Activated B cell treated with CpG ODN at 0.5 μM for 24 hours (primary cell): ENCODE data around the gene CARS2. TPM values are rescaled to one million over a fixed set of nuclear protein-coding genes. Genes with fewer than 3 reads are reported as not detected.

ENCODE experiments used
- ATAC-seq: fragments of 200-7000 bp; cut with Tn5 transposase; one replicate; pipeline ENCODE4 v1.10.0; 2021; ENCODE audit warnings: low read depth, mild to moderate bottlenecking, moderate library complexity
- CTCF ChIA-PET: fragments of 350-600 bp; sonication (Branson Sonifier 250); formaldehyde crosslinking; loops from one replicate; lab custom pipeline; 2021; ENCODE audit warnings: antibody characterized with exemption; lab: Charles Lee
- POLR2A ChIA-PET: fragments of 350-600 bp; sonication (Branson Sonifier 250); formaldehyde crosslinking; loops from one replicate; lab custom pipeline; 2021; ENCODE audit warnings: antibody characterized with exemption; lab: Charles Lee
- DNase-seq: peaks from one replicate; pipeline ENCODE4 v3.0.0; 2022
- H3K27ac Mint-ChIP-seq: one replicate; pipeline ENCODE4 v1.8.0; 2020; ENCODE audit warnings: mixed read lengths
- H3K27me3 Mint-ChIP-seq: one replicate; pipeline ENCODE4 v1.8.0; 2021; ENCODE audit warnings: mixed read lengths
- H3K36me3 Mint-ChIP-seq: one replicate; pipeline ENCODE4 v1.8.0; 2021; ENCODE audit warnings: low read depth, mixed read lengths
- H3K4me1 Mint-ChIP-seq: one replicate; pipeline ENCODE4 v1.8.0; 2021; ENCODE audit warnings: mixed read lengths
- H3K4me3 Mint-ChIP-seq: one replicate; pipeline ENCODE4 v1.8.0; 2020; ENCODE audit warnings: mild to moderate bottlenecking, mixed read lengths
- H3K9me3 Mint-ChIP-seq: one replicate; pipeline ENCODE4 v1.8.0; 2020; ENCODE audit warnings: mixed read lengths
- CTCF ChIP-seq: fragments of 200-600 bp; IDR thresholded peaks from one replicate; pipeline ENCODE4 v1.8.0; 2022; ENCODE audit warnings: antibody characterized with exemption, mild to moderate bottlenecking
- intact Hi-C: fragments of 100-400 bp; cut with micrococcal nuclease; formaldehyde crosslinking; loops from one replicate; pipeline ENCODE4 v1.15.1; 2024
- total RNA-seq: library from RNA; stranded (reverse); gene quantifications from 2 replicates; pipeline ENCODE4 v1.2.3, GENCODE V29; 2022

CARS2 gene
- total RNA-seq, 1 donor from 2014 or later, result 115 TPM

- no peak overlapping the region for H3K27ac Mint-ChIP-seq
Measured at GRCh38 chr13:110628952-110629701, 76.8 kb downstream of the CARS2 start.

GRCh38 chr13:110628477-110628793 is 77.5 kb downstream of the CARS2 start:
- ATAC-seq (no peak), DNase-seq (no peak)
- no peak overlapping the region for H3K4me3 Mint-ChIP-seq
- intact Hi-C loops, result no loop called here
- no peak overlapping the region for H3K27ac Mint-ChIP-seq
- H3K36me3 Mint-ChIP-seq, result peaks cover 67% of the 10 kb centered on the region
- no peaks in the 10 kb centered on the region for H3K9me3 Mint-ChIP-seq
- ChIA-PET POLR2A (no interaction called here), CTCF (no interaction called here)
- H3K27me3 Mint-ChIP-seq, result no peaks in the 10 kb centered on the region
- no peaks in the 10 kb centered on the region for H3K4me1 Mint-ChIP-seq
- no peak for TF ChIP-seq CTCF

More at GRCh38 chr13:110628952-110629701, 76.8 kb downstream of the CARS2 start:
- ChIA-PET POLR2A (no interaction called here), CTCF (no interaction called here)
- H3K4me1 Mint-ChIP-seq, result no peaks in the 10 kb centered on the region
- no peak for TF ChIP-seq CTCF
- no peaks in the 10 kb centered on the region for H3K27me3 Mint-ChIP-seq
- H3K36me3 Mint-ChIP-seq, result peaks cover 69% of the 10 kb centered on the region
- no peak overlapping the region for H3K4me3 Mint-ChIP-seq
- no peaks in the 10 kb centered on the region for H3K9me3 Mint-ChIP-seq
- ATAC-seq, result no peak
- DNase-seq, result no peak
- intact Hi-C loops, result no loop called here

- ATAC-seq (no peak), DNase-seq (no peak)
- CTCF ChIA-PET, result no interaction called here
- H3K4me1 Mint-ChIP-seq, result no peaks in the 10 kb centered on the region
- no peak for TF ChIP-seq CTCF
- POLR2A ChIA-PET, result no interaction called here
- H3K27me3 Mint-ChIP-seq, result no peaks in the 10 kb centered on the region
- intact Hi-C loops, result no loop called here
- H3K9me3 Mint-ChIP-seq, result no peaks in the 10 kb centered on the region
- H3K27ac Mint-ChIP-seq, result no peak overlapping the region
- peaks cover 72% of the 10 kb centered on the region for H3K36me3 Mint-ChIP-seq
- no peak overlapping the region for H3K4me3 Mint-ChIP-seq
Measured at GRCh38 chr13:110627761-110628476, 78.0 kb downstream of the CARS2 start.

GRCh38 chr13:110627351-110627750 is 78.6 kb downstream of the CARS2 start:
- TF ChIP-seq CTCF, result no peak
- ATAC-seq (no peak), DNase-seq (no peak)
- Mint-ChIP-seq H3K9me3 (no peaks in the 10 kb centered on the region), H3K27ac (no peak overlapping the region), H3K27me3 (no peaks in the 10 kb centered on the region), H3K4me1 (no peaks in the 10 kb centered on the region), H3K36me3 (peaks cover 73% of the 10 kb centered on the region), H3K4me3 (no peak overlapping the region)
- ChIA-PET POLR2A (no interaction called here), CTCF (no interaction called here)
- intact Hi-C loops, result no loop called here

GRCh38 chr13:110626521-110626920 is 79.4 kb downstream of the CARS2 start:
- H3K36me3 Mint-ChIP-seq, result peaks cover 67% of the 10 kb centered on the region
- no peaks in the 10 kb centered on the region for H3K9me3 Mint-ChIP-seq
- no peak overlapping the region for H3K27ac Mint-ChIP-seq
- H3K27me3 Mint-ChIP-seq, result no peaks in the 10 kb centered on the region
- intact Hi-C loops, result no loop called here
- POLR2A ChIA-PET, result no interaction called here
- no peak for ATAC-seq
- no peak overlapping the region for H3K4me3 Mint-ChIP-seq
- DNase-seq, result no peak
- no peak for TF ChIP-seq CTCF
- H3K4me1 Mint-ChIP-seq, result no peaks in the 10 kb centered on the region
- CTCF ChIA-PET, result no interaction called here
